ENCODE results near the gene MRPL38.
A peak's percentile ranks its signal among the peaks of the same experiment; 100 is the strongest.

The MRPL38 gene

DNA sequence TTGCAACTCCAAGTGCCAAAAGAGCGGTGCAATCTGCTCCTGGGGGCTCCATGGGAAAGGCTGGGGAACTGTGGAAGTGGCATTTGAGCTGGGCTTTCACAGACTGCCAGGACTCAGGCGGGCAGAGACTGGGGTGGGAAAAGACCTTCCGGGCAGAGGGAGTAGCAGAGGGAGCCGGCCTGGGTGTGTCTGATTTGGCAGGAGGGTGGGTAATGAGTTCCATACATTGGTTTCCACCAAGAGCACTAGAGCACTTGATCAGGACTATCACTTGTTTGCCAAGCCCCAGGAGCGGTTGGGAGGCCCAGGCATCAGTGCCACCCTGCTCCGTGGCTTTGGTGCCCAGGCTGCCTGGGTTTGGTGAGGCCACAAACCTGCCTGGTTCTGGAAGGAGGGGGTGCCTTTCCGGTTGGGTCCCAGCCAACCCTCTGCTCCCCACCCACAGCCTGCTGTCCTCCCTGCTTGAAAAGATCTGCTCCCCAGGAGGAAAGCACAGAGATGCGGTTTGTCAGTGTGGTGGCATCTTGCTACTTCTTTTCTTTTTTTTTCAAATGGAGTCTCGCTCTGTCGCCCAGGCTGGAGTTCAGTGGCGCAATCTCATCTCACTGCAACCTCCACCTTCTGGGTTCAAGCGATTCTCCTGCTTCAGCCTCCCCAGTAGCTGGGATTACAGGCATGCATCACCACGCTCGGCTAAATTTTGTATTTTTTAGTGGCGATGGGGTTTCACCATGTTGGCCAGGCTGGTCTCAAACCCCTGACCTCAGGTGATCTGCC, 22.8 kb downstream of the MRPL38 start:
- TF ChIP-seq, protein P1, sequence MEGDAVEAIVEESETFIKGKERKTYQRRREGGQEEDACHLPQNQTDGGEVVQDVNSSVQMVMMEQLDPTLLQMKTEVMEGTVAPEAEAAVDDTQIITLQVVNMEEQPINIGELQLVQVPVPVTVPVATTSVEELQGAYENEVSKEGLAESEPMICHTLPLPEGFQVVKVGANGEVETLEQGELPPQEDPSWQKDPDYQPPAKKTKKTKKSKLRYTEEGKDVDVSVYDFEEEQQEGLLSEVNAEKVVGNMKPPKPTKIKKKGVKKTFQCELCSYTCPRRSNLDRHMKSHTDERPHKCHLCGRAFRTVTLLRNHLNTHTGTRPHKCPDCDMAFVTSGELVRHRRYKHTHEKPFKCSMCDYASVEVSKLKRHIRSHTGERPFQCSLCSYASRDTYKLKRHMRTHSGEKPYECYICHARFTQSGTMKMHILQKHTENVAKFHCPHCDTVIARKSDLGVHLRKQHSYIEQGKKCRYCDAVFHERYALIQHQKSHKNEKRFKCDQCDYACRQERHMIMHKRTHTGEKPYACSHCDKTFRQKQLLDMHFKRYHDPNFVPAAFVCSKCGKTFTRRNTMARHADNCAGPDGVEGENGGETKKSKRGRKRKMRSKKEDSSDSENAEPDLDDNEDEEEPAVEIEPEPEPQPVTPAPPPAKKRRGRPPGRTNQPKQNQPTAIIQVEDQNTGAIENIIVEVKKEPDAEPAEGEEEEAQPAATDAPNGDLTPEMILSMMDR (IDR thresholded peaks at IDR 0.05; ENCODE audit: borderline replicate concordance, insufficient read depth, low read depth, low read length) = no peak
- H3K4me3 ChIP-seq (ENCODE audit: low read depth, low read length) = no peak overlapping the region

DNA sequence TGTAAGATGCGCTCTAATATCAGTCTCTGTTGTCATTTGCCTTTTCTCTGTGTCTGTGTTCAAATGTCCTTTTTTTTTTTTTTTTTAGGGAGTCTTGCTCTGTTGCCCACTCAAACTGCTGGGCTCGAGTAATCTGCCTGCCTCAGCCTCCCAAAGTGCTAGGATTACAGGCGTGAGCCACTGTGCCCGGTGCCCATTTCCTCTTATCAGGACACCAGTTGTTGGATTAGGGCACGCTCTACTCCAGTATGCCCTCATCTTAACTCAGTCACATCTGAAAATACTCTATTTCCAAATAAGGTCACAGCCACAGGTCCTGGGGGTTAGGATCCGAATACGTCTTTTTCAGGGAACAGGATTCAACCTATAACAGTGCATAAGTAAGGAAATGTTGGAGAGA, 24.4 kb downstream of the MRPL38 start:
- TF ChIP-seq, protein P1 (IDR thresholded peaks at IDR 0.05; ENCODE audit: borderline replicate concordance, insufficient read depth, low read depth, low read length) = no peak
- no peak overlapping the region for H3K4me3 ChIP-seq (ENCODE audit: low read depth, low read length)

DNA sequence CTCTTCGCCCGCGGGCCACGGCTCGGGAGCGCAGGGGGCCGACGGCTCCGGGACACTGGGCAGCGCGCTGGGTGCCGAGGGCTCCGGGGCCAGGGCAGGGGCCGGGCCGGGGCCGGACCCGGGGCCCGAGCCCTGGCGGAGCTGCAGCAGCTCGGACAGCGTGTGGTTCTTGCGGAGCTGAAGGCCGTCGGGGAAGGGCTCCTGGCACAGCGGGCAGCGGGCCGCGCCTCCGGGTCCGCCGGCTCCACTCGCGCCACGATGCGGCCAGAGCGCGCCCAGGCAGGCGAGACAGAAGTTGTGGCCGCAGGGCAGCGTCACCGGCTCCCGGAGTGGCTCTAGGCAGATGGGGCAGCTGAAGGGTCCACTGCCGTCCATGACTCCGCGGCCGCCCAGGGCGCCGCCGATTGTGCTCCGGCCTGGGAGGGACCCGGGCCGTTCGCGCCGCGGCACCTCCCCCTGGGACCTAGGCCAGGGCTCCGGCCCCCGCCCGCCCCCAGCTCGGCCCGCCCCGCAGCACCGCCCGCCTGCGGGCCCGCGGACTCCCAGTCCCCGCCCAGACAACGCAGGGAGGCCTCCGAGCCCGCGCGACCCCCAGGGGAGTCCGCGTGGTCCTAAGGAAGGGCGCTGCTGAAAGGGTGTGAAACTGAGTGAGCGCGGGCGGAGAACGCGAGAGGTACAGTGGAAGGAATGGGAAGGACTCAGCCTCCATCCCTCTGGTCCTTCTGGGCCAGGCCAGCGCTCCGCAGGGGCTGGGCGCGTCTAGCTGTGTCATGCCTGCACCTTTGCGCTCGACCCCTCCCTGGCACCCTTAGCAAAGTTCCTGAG, 26.3 kb downstream of the MRPL38 start, which contains the start of gene TRIM47:
Gene TRIM47 (minus strand): TSS at position 408 of the 825 bp plus-strand sequence. CDS start 33 bp downstream, at position 375.
- TF ChIP-seq, protein P1 (IDR thresholded peaks at IDR 0.05; ENCODE audit: borderline replicate concordance, insufficient read depth, low read depth, low read length) = no peak
- H3K4me3 ChIP-seq (ENCODE audit: low read depth, low read length) = peak within 1 kb of the TSS; percentile 61

DNA sequence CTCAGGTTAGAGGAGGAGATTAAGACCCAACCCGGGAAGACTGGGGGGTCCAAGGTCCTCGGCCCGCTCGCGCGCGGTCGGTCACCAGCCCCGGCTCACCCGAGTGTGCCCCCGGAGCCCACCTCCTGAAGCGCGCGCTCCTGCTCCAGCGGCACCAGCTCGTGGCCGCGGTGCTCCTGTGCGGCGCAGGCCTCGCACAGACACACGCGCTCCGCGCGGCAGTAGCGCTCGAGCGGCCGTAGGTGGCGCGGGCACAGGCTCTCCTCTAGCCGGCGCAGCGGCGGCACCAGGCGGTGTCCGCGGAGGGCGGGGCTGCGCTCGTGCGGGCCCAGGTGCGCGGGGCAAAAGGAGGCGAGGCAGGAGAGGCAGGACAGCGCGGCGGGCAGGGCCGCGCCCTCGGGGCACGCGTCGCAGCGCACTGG, 26.9 kb downstream of the MRPL38 start:
- TF ChIP-seq, protein P1 (IDR thresholded peaks at IDR 0.05; ENCODE audit: borderline replicate concordance, insufficient read depth, low read depth, low read length) = peak; percentile 80
- H3K4me3 ChIP-seq (ENCODE audit: low read depth, low read length) = peak overlapping the region; percentile 61

DNA sequence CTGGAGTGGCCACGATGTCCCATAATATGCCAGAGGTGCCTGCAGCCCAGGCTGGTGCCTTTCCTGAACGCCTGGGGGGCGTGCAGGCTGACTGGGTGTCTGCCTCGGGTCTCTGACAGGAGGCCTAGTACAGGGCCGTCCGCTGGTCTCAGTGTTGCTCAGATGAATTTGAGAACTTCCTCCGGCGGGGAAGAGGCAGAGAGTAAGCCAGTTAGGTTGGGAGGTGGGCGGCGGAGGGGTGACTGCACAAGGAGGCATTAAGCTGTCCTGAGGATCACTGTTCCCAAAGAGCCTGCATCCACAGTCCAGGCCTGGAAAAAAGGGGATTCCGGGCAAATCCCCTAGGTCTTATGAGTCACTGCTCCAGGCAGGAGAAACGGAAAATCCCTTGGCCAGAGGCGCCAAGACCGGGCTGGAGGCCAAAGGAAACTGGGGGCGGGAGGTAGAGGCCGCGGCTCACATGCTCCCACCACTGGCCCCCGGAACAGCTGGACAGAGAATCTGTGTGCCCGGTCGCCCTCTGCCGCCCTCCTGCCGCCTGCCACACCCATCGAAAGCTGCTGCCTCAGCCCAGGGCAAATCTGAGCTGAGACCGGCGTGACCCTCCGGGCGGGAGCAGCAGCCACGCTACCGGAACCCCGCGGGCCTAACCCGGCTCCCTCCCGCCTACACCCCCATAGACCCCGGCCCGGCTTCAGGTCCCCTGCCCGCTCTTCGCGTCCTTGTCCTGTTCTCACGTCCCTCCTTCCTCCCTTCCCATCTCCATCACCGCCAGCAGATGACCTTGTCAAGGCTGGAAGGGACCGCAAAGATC, 27.5 kb downstream of the MRPL38 start:
- TF ChIP-seq, protein P1 (IDR thresholded peaks at IDR 0.05; ENCODE audit: borderline replicate concordance, insufficient read depth, low read depth, low read length) = no peak
- H3K4me3 ChIP-seq (ENCODE audit: low read depth, low read length) = peak overlapping the region; percentile 61

DNA sequence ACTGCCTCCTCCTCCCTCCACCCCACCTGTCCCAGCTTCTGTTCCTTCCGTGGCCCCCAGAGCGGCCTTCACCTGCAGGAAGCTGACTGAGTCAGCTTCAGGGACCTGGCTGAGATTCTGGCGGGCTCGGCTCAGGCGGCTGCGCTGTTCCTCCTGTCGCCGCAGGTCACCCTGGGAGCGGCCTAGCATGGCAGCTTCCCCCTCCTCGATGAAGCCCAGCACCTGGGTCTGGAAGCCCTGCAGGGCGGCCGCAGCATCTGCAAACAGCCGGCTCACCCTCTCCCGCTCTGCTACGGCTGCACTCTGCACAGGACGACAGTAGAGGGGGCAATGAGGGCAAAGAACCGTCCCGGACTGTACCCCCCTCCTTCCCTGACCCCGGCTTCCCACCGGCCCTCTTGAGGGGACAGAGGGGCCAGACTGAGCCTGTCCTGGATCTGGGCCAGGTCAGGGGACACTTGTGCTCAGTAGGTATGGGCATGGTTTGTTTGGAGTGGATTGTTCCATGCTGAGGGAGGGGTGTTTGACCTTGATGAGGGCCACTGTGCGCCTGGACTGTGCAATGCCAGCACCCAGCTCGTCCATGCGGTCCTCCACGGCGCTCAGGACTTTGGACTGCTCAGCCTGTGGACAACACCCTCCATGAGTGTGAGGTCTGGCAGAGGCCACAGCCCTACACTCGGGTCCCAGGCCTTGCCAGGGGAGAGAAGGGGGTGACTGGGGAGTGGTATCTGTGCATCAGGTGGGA, 28.3 kb downstream of the MRPL38 start:
- TF ChIP-seq, protein P1 (IDR thresholded peaks at IDR 0.05; ENCODE audit: borderline replicate concordance, insufficient read depth, low read depth, low read length) = peak; percentile 49
- peak overlapping the region; percentile 61 for H3K4me3 ChIP-seq (ENCODE audit: low read depth, low read length)

All from GM12875 (cell line).